ENCODE data around the gene SH3RF1. TPM values are rescaled to one million over a fixed set of nuclear protein-coding genes. Genes with fewer than 3 reads are reported as not detected.

Gene SH3RF1
- total RNA-seq, 1 donor from 2014 or later = 33.8 TPM

GRCh38 chr4:169236078-169236477 is 34.7 kb downstream of the SH3RF1 start:
- intact Hi-C loops (cut with DNase I) = no loop called here
- no peaks in the 10 kb centered on the region for H3K36me3 ChIP-seq
- DNase-seq (no peak), ATAC-seq (no peak)
- H3K4me3 ChIP-seq = no peak overlapping the region
- TF ChIP-seq CTCF (IDR thresholded peaks at IDR 0.05) = no peak
- H3K27me3 ChIP-seq = no peaks in the 10 kb centered on the region
- peaks cover 40% of the 10 kb centered on the region for H3K4me1 ChIP-seq
- no peak overlapping the region for H3K27ac ChIP-seq
- H3K9me3 ChIP-seq = no peaks in the 10 kb centered on the region

GRCh38 chr4:169234137-169234855 is 36.5 kb downstream of the SH3RF1 start:
- Histone ChIP-seq H3K27ac (no peak overlapping the region), H3K9me3 (no peaks in the 10 kb centered on the region), H3K36me3 (no peaks in the 10 kb centered on the region), H3K4me3 (no peak overlapping the region), H3K27me3 (no peaks in the 10 kb centered on the region), H3K4me1 (peaks cover 41% of the 10 kb centered on the region)
- no peak for ATAC-seq
- intact Hi-C loops (cut with DNase I) = no loop called here
- TF ChIP-seq CTCF (IDR thresholded peaks at IDR 0.05) = no peak
- DNase-seq = no peak

- H3K27me3 ChIP-seq = no peaks in the 10 kb centered on the region
- ATAC-seq = no peak
- intact Hi-C loops (cut with DNase I) = no loop called here
- no peak for TF ChIP-seq CTCF (IDR thresholded peaks at IDR 0.05)
- no peak for DNase-seq
- H3K9me3 ChIP-seq = no peaks in the 10 kb centered on the region
- no peak overlapping the region for H3K27ac ChIP-seq
- H3K4me1 ChIP-seq = peaks cover 38% of the 10 kb centered on the region
- no peak overlapping the region for H3K4me3 ChIP-seq
- no peaks in the 10 kb centered on the region for H3K36me3 ChIP-seq
These were observed 37.1 kb downstream of the SH3RF1 start for GRCh38 chr4:169233691-169234090.

GRCh38 chr4:169231647-169232262 is 39.0 kb downstream of the SH3RF1 start:
- intact Hi-C loops (cut with DNase I) = no loop called here
- H3K27ac ChIP-seq = no peak overlapping the region
- no peaks in the 10 kb centered on the region for H3K9me3 ChIP-seq
- ATAC-seq (no peak), DNase-seq (no peak)
- H3K4me1 ChIP-seq = peaks cover 19% of the 10 kb centered on the region
- H3K4me3 ChIP-seq = no peak overlapping the region
- H3K27me3 ChIP-seq = no peaks in the 10 kb centered on the region
- TF ChIP-seq CTCF (IDR thresholded peaks at IDR 0.05) = no peak
- H3K36me3 ChIP-seq = no peaks in the 10 kb centered on the region

GRCh38 chr4:169229571-169230028 is 41.2 kb downstream of the SH3RF1 start:
- no peak for DNase-seq
- H3K4me1 ChIP-seq = peaks cover 11% of the 10 kb centered on the region
- no peak overlapping the region for H3K4me3 ChIP-seq
- no peak for TF ChIP-seq CTCF (IDR thresholded peaks at IDR 0.05)
- intact Hi-C loops (cut with DNase I) = no loop called here
- no peak overlapping the region for H3K27ac ChIP-seq
- H3K36me3 ChIP-seq = no peaks in the 10 kb centered on the region
- peak; percentile 85 for ATAC-seq
- H3K9me3 ChIP-seq = no peaks in the 10 kb centered on the region
- no peaks in the 10 kb centered on the region for H3K27me3 ChIP-seq

Data from upper lobe of right lung (tissue), 1 donor.